HG03097 (cell line): ENCODE data around the gene UNC13B.
"Not testable (repeated sequence)": the region's sequence is repeated elsewhere in the genome, so short reads cannot be mapped to it uniquely, and the experiment has no call there.

ENCODE experiments used
- ATAC-seq: cut with Tn5 transposase; IDR thresholded peaks from one replicate; pipeline ENCODE4 v1.9.1; 2021; ENCODE audit not compliant: unreplicated experiment, low FRiP score

UNC13B gene

DNA sequence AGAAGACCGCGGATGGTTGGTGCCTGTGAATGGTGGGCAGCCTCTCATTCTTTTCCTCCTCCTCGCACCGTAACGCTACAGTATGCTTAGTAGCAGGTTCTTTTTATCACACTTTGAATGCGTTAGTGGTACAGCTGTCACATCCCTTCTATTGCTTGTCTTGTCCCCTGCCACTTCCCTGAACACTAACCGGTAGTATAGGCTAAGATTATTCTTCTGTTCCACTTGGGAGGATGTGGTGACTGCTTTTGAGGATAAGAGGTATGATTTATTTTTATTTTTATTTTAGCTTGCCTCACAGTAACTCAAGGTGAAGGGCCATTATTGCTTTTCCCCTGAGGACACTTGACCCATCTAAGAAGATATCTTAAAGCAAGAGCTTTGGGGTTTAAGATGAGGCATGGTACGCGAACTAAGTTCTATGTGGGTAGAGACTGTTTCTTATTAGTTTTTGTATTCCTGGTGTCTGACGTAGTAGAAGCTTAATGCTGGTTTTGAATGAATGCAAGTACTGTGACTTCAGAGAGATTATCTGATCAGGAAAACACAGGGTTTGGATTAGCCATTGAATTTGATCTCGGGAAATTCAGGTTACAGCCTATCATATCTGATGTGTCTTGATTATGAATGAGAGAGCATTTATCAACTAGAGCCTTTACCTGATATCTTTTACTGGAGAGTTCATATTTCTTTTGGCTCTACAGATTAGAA, 951 bp downstream of the UNC13B start:
- no peak for ATAC-seq

DNA sequence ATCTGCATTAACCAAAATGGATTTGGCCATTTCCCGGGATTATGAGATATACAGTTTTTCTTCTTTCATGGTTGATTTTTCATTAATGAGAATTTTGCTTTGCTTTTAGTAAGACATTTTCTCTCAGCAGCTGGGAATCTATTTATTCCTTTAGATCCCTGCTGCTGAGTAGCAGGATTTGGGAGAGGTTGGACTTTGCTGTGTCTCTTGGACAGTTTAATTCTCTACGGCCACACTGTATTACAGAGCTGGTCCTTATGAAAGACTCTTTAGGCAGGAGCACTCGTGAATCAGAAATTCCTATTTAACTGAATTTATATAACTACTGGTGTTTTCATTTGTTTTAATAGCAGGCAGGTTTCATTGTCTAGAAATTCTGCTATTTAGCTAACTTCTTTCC, 1.6 kb downstream of the UNC13B start:
- no peak for ATAC-seq

DNA sequence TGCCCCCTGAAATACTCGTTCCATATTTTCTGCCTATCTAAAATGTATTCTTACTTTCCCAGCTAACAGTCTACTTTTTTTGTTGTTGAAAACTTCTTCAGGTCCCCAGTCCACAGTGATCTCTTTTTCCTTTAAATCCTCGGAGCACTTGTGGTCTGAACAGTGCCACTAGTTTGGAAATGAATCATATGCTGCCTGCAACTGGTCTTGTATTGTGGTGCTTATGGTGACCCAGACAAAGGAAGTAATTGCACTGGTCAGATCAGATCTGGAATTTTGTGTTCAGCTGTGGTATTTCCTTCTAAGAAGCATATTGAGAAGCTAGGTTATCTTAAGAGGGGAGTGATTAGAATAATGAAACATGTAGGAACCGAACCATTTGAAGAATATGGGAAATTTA, 2.9 kb downstream of the UNC13B start:
- ATAC-seq: no peak

- not testable (repeated sequence) for ATAC-seq
These were observed 5.6 kb downstream of the UNC13B start for GRCh38 chr9:35167429-35167828.

- ATAC-seq: no peak
These were observed 7.2 kb downstream of the UNC13B start for GRCh38 chr9:35168963-35169362.

DNA sequence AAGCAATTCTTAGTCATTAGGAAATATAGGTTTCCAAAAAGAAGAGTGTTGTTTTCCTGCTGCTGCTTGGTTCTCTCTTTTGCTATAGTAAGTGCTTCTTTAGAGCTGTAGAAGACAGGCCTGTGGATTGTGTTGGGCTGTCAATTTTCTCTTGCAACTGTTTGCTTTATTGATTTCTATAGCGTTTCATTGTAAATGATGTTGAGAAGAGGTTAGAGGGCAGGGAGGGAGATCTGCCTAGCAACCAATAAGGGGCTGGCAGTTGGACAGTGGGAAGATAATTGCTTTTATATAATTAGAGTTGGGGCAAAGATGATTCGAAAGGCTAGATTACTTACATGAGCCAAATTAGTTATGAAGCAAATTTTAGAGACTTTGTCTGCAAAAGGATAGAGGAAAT, 11.1 kb downstream of the UNC13B start:
- ATAC-seq: no peak

DNA sequence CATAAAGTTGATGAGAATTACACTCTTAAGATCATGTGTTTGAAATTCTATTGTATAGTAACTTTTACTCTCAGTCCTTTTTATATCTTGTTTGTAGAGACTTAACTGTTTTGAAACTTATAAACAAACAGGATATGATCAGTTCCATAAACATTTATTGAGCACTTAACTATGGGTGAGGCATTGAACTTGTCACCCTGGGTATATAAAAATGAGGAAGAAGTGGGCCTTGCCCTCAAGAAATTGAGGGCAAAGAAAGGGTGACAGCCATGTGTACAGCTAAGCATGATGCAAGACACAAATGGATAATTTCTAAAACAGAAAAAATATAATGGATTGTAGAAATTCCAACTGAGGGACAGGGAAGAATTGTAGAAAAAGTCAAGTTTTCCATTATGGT, 15.7 kb downstream of the UNC13B start:
- no peak for ATAC-seq

GRCh38 chr9:35179347-35180280, 17.8 kb downstream of the UNC13B start:
- ATAC-seq: no peak

GRCh38 chr9:35180801-35181200, 19.0 kb downstream of the UNC13B start:
- ATAC-seq: no peak

GRCh38 chr9:35182401-35182800, 20.6 kb downstream of the UNC13B start:
- ATAC-seq: not testable (repeated sequence)

GRCh38 chr9:35182996-35183754, 21.4 kb downstream of the UNC13B start:
- ATAC-seq: not testable (repeated sequence)

- ATAC-seq: not testable (repeated sequence)
These were observed 22.1 kb downstream of the UNC13B start for GRCh38 chr9:35183755-35184480.

- ATAC-seq: no peak
These were observed 24.7 kb downstream of the UNC13B start for GRCh38 chr9:35186524-35186923.

GRCh38 chr9:35190203-35190602, 28.4 kb downstream of the UNC13B start:
- no peak for ATAC-seq

GRCh38 chr9:35191105-35191504, 29.3 kb downstream of the UNC13B start:
- no peak for ATAC-seq

GRCh38 chr9:35193762-35194161, 32.0 kb downstream of the UNC13B start:
- no peak for ATAC-seq

DNA sequence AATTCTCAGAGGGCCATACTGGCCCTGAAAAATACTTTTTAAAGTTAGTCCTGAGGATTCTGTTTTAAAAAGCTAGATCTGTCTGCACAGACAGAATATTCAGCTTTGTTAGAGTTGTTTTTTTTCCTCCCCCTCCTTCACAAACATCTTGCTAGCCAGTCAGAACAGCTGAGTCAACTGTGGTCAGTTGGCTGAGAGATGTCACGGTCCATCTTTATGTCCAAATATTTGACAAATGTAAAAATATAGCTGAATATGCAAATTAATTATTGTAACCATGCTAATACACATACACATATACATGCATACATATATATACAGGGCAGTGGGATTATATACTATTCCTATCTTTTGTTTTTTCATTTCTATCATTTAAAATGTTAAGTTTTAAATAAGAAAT, 33.9 kb downstream of the UNC13B start:
- ATAC-seq: no peak

DNA sequence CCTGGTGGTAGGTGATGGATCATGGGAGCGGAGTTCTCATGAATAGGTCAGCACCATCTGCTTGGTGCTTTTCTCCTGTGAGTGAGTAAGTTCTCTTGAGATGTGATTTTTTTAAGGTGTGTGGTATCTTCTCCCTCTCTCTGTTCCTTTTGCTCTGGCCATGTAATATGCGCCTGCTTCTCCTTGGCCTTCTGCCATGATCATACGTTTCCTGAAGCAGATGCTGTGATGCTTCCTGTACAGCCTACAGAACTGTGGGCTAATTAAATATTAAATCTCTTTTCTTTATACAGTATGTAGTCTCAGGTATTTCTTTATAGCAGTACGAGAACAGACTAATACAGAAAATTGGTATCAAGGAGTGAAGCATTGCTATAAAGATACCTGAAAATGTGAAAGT, 36.4 kb downstream of the UNC13B start:
- no peak for ATAC-seq

- ATAC-seq: no peak
These were observed 41.7 kb downstream of the UNC13B start for GRCh38 chr9:35203528-35203927.

- ATAC-seq: no peak
These were observed 43.5 kb downstream of the UNC13B start for GRCh38 chr9:35205340-35205739.
